CD4-positive, alpha-beta T cell treated with Interleukin-21 for 1 hour (primary cell): ENCODE data around the gene BAG3.
"Not testable (repeated sequence)": the region's sequence is repeated elsewhere in the genome, so short reads cannot be mapped to it uniquely, and the experiment has no call there.

Source experiments
- DNase-seq: peaks from one replicate; pipeline ENCODE4 v3.0.0-alpha.2; 2020

BAG3 gene

GRCh38 chr10:119640875-119641526, 10.2 kb upstream of the BAG3 start:
- DNase-seq: no peak

- peak; percentile 58 for DNase-seq
These were observed 8.5 kb upstream of the BAG3 start for GRCh38 chr10:119642556-119643111.

- no peak for DNase-seq
These were observed 7.6 kb upstream of the BAG3 start for GRCh38 chr10:119643306-119644204.

GRCh38 chr10:119644205-119644814, 6.9 kb upstream of the BAG3 start:
- DNase-seq: no peak

- no peak for DNase-seq
These were observed 6.2 kb upstream of the BAG3 start for GRCh38 chr10:119644994-119645393.

GRCh38 chr10:119650062-119650461, 1.1 kb upstream of the BAG3 start:
- DNase-seq: no peak

GRCh38 chr10:119651514-119652360, 557 bp downstream of the BAG3 start:
- DNase-seq: peak; percentile 29

GRCh38 chr10:119652361-119652730, 1.2 kb downstream of the BAG3 start:
- DNase-seq: peak; percentile 67

GRCh38 chr10:119653209-119653608, 2.0 kb downstream of the BAG3 start:
- peak; percentile 29 for DNase-seq

- no peak for DNase-seq
These were observed 2.7 kb downstream of the BAG3 start for GRCh38 chr10:119653916-119654315.

GRCh38 chr10:119654540-119654939, 3.4 kb downstream of the BAG3 start:
- DNase-seq: no peak

GRCh38 chr10:119655566-119656001, 4.4 kb downstream of the BAG3 start:
- peak; percentile 50 for DNase-seq

GRCh38 chr10:119656760-119657159, 5.6 kb downstream of the BAG3 start:
- DNase-seq: no peak

- no peak for DNase-seq
These were observed 6.5 kb downstream of the BAG3 start for GRCh38 chr10:119657725-119658124.

GRCh38 chr10:119658274-119658673, 7.1 kb downstream of the BAG3 start:
- DNase-seq: no peak

- DNase-seq: no peak
These were observed 8.8 kb downstream of the BAG3 start for GRCh38 chr10:119659951-119660350.

- not testable (repeated sequence) for DNase-seq
These were observed 11.0 kb downstream of the BAG3 start for GRCh38 chr10:119662076-119662605.

- peak; percentile 69 for DNase-seq
These were observed 12.9 kb downstream of the BAG3 start for GRCh38 chr10:119663866-119664698.

GRCh38 chr10:119665901-119666708, 14.9 kb downstream of the BAG3 start:
- no peak for DNase-seq

GRCh38 chr10:119666709-119667004, 15.5 kb downstream of the BAG3 start:
- DNase-seq: no peak
